Stomach (tissue), 4 donors: ENCODE data around the gene CLEC2A.

ENCODE experiments used
- EP300 ChIP-seq: sonication (generic); formaldehyde crosslinking; IDR thresholded peaks from one replicate; pipeline ENCODE4 v1.6.1; 2017; ENCODE audit warnings: antibody characterized with exemption
- POLR2A ChIP-seq, 4 donors: fragments of 450-650 bp; IDR thresholded peaks; one replicate each; pipeline ENCODE4 v1.6.1; 2016; ENCODE audit warnings: antibody characterized with exemption in 4 of 4, control low read depth in 2 of 4, mild to moderate bottlenecking in 1 of 4, moderate library complexity in 1 of 4
- POLR2AphosphoS5 ChIP-seq, 3 donors: sonication (generic); formaldehyde crosslinking; IDR thresholded peaks; one replicate each; pipeline ENCODE4 v1.6.1; 2016; ENCODE audit warnings: antibody characterized with exemption in 3 of 3
- TF ChIP-seq, protein P1 (sequence below), 7 experiments: fragments of 450-650 bp in 4 of 7; fragments of 200-600 bp in 3 of 7; sonication (generic) in 3 of 7; IDR thresholded peaks; one replicate each; pipeline ENCODE4 v1.5.1; 2016 to 2019; ENCODE audit warnings: antibody characterized with exemption in 7 of 7, control low read depth in 2 of 7, mild to moderate bottlenecking in 1 of 7

- TF ChIP-seq POLR2AphosphoS5 (IDR thresholded peaks at IDR 0.05) (no peak), POLR2A (IDR thresholded peaks at IDR 0.05) (no peak), EP300 (no peak)
- TF ChIP-seq, protein P1, sequence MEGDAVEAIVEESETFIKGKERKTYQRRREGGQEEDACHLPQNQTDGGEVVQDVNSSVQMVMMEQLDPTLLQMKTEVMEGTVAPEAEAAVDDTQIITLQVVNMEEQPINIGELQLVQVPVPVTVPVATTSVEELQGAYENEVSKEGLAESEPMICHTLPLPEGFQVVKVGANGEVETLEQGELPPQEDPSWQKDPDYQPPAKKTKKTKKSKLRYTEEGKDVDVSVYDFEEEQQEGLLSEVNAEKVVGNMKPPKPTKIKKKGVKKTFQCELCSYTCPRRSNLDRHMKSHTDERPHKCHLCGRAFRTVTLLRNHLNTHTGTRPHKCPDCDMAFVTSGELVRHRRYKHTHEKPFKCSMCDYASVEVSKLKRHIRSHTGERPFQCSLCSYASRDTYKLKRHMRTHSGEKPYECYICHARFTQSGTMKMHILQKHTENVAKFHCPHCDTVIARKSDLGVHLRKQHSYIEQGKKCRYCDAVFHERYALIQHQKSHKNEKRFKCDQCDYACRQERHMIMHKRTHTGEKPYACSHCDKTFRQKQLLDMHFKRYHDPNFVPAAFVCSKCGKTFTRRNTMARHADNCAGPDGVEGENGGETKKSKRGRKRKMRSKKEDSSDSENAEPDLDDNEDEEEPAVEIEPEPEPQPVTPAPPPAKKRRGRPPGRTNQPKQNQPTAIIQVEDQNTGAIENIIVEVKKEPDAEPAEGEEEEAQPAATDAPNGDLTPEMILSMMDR (IDR thresholded peaks at IDR 0.05): peak in 3 of 7 experiments; percentile 31 to 48 (median 48)
These were observed 6.3 kb downstream of the CLEC2A start for GRCh38 chr12:9925705-9926393.
